HL-60 (cell line): Measurements from ENCODE around the gene CMBL.

ENCODE experiments used
- DNase-seq, 2 experiments: peaks; one replicate each; pipeline ENCODE4 v3.0.0-alpha.2; 2010 to 2020; ENCODE audit warnings: low read depth in 1 of 2, low spot score in 1 of 2
- H3K27ac ChIP-seq: fragments of 250-450 bp; sonication (Bioruptor Pico); replicated peaks from 2 replicates; pipeline ENCODE4 v1.5.1; 2020; ENCODE audit warnings: mild to moderate bottlenecking, moderate library complexity
- H3K27me3 ChIP-seq: fragments of 250-450 bp; sonication (Bioruptor Pico); 2 replicates; pipeline ENCODE4 v1.5.1; 2021; ENCODE audit warnings: mild to moderate bottlenecking, moderate library complexity; ENCODE audit not compliant: insufficient read depth, poor library complexity, severe bottlenecking
- H3K4me3 ChIP-seq: replicated peaks from 2 replicates; pipeline ENCODE4 v1.5.1; 2011; ENCODE audit warnings: mild to moderate bottlenecking, control low read depth, low read length; ENCODE audit not compliant: insufficient read depth
- CTCF ChIP-seq: IDR thresholded peaks from one replicate; pipeline ENCODE4 v1.5.1; 2011; ENCODE audit warnings: low read length, control low read depth, inconsistent platforms; ENCODE audit not compliant: insufficient read depth
- GABPA ChIP-seq: IDR thresholded peaks from 2 replicates; pipeline ENCODE4 v1.6.1; 2012; ENCODE audit warnings: low read depth
- POLR2AphosphoS5 ChIP-seq: IDR thresholded peaks from 2 replicates; pipeline ENCODE4 v1.6.1; 2012; ENCODE audit warnings: low read depth
- REST ChIP-seq: IDR thresholded peaks from 2 replicates; pipeline ENCODE4 v1.6.1; 2012; ENCODE audit warnings: low read depth; ENCODE audit not compliant: insufficient replicate concordance
- SPI1 ChIP-seq: IDR thresholded peaks from 2 replicates; pipeline ENCODE4 v1.6.1; 2012; ENCODE audit warnings: low read depth, mild to moderate bottlenecking, borderline replicate concordance

The CMBL gene

GRCh38 chr5:10229306-10230048 lies 78.2 kb downstream of the CMBL start:
- no peaks in the 10 kb centered on the region for H3K27me3 ChIP-seq
- no peak overlapping the region for H3K27ac ChIP-seq
- no peak for TF ChIP-seq GABPA
- DNase-seq: no peak
- no peak overlapping the region for H3K4me3 ChIP-seq

GRCh38 chr5:10228288-10228687 lies 79.4 kb downstream of the CMBL start:
- DNase-seq: no peak
- Histone ChIP-seq H3K4me3 (no peak overlapping the region), H3K27ac (no peak overlapping the region), H3K27me3 (no peaks in the 10 kb centered on the region)
- no peak for TF ChIP-seq SPI1
- no peak for TF ChIP-seq POLR2AphosphoS5
- TF ChIP-seq GABPA: no peak
- TF ChIP-seq CTCF: no peak
- TF ChIP-seq REST: no peak
